HG02610 (cell line): ENCODE results near the gene CSNK1G2.

Experiments used
- ATAC-seq: cut with Tn5 transposase; IDR thresholded peaks from one replicate; pipeline ENCODE4 v1.9.1; 2021; ENCODE audit warnings: mild to moderate bottlenecking, moderate library complexity; ENCODE audit not compliant: unreplicated experiment

CSNK1G2 gene

GRCh38 chr19:1962674-1963073 is 21.7 kb downstream of the CSNK1G2 start:
- no peak for ATAC-seq

- ATAC-seq = no peak
Measured at GRCh38 chr19:1967087-1967608, 26.2 kb downstream of the CSNK1G2 start.

DNA sequence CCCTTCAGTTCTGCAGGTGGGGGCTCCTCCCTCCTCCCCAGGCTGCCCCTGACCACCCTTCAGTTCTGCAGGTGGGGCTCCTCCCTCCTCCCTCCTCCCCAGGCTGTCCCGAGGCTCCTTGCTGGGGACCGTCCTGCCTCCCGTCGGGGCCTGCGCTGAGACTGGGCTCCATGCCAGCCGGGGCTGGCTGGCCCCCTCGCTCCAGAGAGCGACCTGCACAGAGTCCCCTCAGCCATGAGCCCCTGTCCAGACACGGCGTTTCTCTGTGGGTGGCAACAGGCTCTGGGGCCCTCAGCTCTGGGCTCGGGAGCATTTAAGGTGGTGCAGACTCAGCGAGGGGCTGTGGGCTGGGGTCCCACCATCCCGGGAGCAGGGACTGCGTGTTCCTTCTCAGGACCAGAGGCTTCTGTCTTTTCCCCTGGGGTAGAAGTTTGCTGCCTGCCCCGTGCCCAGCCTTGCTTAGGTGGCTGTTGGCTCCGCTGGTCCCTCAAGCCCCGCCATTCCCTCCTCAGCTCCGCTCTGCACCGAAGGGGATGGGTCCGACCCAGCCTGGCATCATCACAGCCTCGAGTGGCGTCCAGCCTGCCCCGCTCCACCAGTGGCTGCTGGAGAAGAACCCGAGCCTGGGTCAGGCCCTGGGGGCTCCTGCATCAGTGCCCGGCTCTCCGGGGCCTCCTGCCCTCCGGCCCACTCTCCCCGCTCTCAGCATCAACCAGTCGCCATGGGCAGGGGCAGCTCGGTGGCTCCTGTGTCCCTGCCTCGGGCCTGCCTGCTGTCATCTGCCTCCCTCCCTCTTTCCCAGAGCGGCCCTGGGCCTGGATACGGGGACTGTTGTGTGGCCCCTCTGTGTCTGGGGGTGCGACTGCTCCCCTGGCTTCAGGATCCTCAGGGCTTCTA is 27.6 kb downstream of the CSNK1G2 start:
- ATAC-seq = no peak

- ATAC-seq = no peak
Measured at GRCh38 chr19:1969176-1970002, 28.4 kb downstream of the CSNK1G2 start.

GRCh38 chr19:1970003-1970805 is 29.2 kb downstream of the CSNK1G2 start:
- ATAC-seq = no peak

- ATAC-seq = no peak
Measured at GRCh38 chr19:1970806-1971502, 30.0 kb downstream of the CSNK1G2 start.

DNA sequence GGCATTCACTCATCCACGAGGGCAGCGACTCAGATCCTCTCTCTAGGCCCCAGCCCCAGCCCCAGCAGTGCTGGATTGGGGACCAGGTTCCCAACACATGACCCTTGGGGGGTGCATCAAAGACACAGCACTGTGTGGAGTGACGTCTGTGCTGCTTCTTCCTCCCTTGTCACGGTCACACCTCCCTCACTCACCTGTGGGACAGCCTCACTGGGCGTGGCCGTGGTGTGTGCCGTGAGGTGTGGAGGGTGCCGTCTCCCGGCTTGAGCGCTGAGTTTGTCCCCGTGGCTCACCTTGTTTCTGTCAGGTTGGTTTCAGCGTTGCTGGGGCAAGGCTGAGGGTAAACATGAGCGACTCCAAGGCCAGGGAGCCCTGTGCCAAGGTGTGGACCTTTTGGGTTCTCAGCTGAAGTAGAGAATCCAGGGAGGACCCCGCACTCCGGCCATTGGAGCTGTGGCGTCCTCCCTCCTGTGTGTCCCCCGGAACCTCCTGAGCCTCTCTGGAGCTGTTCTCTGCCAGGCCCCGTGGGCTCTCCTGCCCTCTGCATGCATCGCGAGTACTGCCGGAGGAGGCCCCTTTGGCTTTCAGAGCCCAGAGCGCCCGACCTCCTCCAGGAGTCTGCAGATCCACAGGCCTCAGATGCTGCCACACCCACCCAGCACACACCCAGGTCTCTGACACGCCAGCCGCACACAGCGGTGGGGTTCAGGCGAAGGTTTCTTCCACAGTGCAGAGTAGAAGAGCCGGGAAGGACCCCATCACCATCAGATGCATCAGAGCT is 33.6 kb downstream of the CSNK1G2 start:
- no peak for ATAC-seq

DNA sequence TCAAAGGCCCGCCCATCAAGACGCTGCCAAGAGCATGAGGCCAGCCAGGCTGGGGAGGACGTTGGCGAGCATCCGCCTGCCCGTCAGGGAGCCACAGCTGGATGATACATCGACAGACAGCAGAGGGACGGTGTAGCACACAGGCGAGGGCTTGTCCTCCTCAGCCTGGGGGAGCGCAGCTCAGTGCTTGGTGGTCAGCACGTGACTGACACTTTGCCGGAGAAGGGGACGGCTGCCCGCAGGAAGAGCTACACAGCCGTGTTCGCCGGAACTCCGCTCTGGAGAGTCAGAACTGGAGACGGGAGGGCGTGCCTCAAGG is 34.1 kb downstream of the CSNK1G2 start:
- ATAC-seq = no peak

- ATAC-seq = no peak
Measured at GRCh38 chr19:1977120-1977519, 36.1 kb downstream of the CSNK1G2 start.

GRCh38 chr19:1978346-1978894 is 37.4 kb downstream of the CSNK1G2 start:
- ATAC-seq = no peak

- ATAC-seq = no peak
Measured at GRCh38 chr19:1979017-1979416, 38.0 kb downstream of the CSNK1G2 start.

- ATAC-seq = no peak
Measured at GRCh38 chr19:1979642-1980041, 38.7 kb downstream of the CSNK1G2 start.

- ATAC-seq = no peak
Measured at GRCh38 chr19:1980091-1980808, 39.3 kb downstream of the CSNK1G2 start.

DNA sequence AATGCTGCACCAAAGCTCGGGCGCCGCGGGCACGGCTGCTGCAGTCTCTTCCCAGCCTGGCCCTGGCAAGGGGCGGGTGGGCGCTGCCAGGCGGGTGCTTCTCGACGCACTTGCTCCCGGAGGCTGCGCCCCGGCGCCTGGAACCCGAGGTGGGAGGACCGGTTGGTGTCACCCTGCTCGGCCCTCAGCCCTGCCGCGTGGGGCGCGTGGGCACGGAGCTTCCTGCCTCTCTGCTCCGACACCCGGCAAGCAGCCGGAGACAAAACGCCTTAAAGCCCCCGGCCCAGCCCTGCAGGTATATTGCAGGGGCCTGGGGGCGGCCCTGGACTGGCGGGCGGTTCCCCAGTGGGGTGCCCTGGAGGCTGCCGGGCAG is 39.8 kb downstream of the CSNK1G2 start:
- ATAC-seq = no peak

GRCh38 chr19:1981253-1981652 is 40.3 kb downstream of the CSNK1G2 start:
- no peak for ATAC-seq

DNA sequence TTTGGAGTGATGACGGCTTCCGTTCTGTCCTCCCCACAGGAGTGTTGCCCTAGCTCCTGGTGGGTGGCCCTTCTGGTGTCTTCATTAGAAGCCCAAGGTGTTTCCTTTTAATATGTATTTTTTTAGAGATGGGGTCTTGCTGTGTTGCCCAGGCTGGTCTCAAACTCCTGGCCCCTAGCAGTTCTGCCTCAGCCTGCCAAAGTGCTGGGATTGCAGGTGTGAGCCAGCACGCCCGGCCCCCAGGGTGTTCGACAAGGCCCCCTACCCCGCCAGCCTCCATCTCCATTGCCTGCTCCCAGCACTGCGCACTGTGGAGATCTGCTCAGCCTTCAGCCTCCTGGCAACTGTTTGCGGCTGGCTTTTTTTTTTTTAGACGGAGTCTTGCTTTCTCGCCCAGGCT is 43.4 kb downstream of the CSNK1G2 start:
- ATAC-seq = no peak

GRCh38 chr19:1985588-1986356 is 44.8 kb downstream of the CSNK1G2 start:
- ATAC-seq = no peak
